Measurements from ENCODE around the gene VPS13D.

The VPS13D gene

DNA sequence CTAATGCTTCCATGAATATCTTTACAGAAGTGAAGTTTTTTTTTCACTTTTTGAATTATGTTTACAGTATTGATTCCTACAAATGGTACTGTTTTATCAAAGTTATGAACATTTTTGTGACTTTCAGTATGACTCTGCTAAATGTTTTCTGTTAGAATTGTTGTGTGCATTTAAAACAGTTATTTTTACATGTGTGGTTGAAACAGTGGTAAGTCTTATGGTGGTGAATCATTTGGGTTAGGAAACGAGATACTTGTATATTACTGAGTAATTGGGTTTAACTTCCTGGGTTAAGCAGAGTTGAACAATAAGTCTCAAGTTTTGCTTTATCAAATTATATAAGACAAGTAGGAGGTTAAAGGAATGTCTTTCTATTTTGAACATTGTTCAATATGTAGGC is 66.8 kb downstream of the VPS13D start:
- Histone ChIP-seq H3K27ac (ENCODE audit: low read depth, low read length) (no peak overlapping the region), H4K8ac (ENCODE audit: low read depth, low read length) (no peak overlapping the region), H4K5ac (ENCODE audit: low read length) (no peak overlapping the region), H3K4me3 (ENCODE audit: low read length) (no peak overlapping the region), H2BK120ac (ENCODE audit: low read depth, low read length) (no peak overlapping the region), H3K23ac (ENCODE audit: low read length) (no peak overlapping the region), H2BK5ac (ENCODE audit: low read length) (no peak overlapping the region), H3K18ac (ENCODE audit: low read length) (no peak overlapping the region), H3K27me3 (ENCODE audit: insufficient read depth, low read length, poor library complexity) (no peaks in the 10 kb centered on the region), H3K79me1 (ENCODE audit: low read length) (no peaks in the 10 kb centered on the region), H2BK15ac (replicated peaks; ENCODE audit: low read depth) (no peak overlapping the region), H3K79me2 (ENCODE audit: control insufficient read depth, insufficient read depth, low read length) (no peaks in the 10 kb centered on the region), H3K4me1 (ENCODE audit: control insufficient read depth, low read depth, low read length) (no peaks in the 10 kb centered on the region), H3K36me3 (ENCODE audit: control insufficient read depth, insufficient read depth, low read length) (no peaks in the 10 kb centered on the region), H2AK5ac (ENCODE audit: low read length) (no peak overlapping the region), H3K4ac (ENCODE audit: low read depth, low read length) (no peak overlapping the region), H3K9ac (ENCODE audit: low read length) (no peak overlapping the region), H3K56ac (ENCODE audit: low read length) (no peak overlapping the region), H3K4me2 (ENCODE audit: low read length) (no peak overlapping the region)
- no CpG with 5 or more reads among the region's 1 CpG for WGBS (ENCODE audit: extremely low coverage, insufficient coverage, low lambda C conversion rate)
- DNase-seq: no peak

DNA sequence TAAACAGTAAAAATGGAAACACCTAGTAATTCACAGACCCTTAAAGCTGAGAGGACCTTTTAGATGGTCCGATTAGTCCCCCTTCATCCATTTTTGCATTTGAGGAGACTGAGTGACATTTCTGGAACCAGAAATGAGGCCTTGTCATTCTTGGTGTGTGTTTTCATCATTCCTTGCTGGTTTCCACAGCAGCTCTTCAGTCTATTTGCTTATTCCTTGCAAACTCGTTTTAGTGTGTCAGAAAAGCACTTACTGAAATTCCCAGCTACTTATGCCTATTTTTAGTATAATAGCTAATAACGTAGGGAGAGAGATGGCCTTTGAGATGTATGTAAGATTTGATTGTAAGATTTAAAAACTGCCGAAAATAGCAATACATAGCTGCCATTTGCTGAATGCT is 70.9 kb downstream of the VPS13D start:
- Histone ChIP-seq H2BK5ac (ENCODE audit: low read length) (no peak overlapping the region), H3K27ac (ENCODE audit: low read depth, low read length) (no peak overlapping the region), H3K18ac (ENCODE audit: low read length) (no peak overlapping the region), H3K56ac (ENCODE audit: low read length) (no peak overlapping the region), H3K4me1 (ENCODE audit: control insufficient read depth, low read depth, low read length) (no peaks in the 10 kb centered on the region), H2AK5ac (ENCODE audit: low read length) (no peak overlapping the region), H3K4me2 (ENCODE audit: low read length) (no peak overlapping the region), H3K36me3 (ENCODE audit: control insufficient read depth, insufficient read depth, low read length) (no peaks in the 10 kb centered on the region), H3K4ac (ENCODE audit: low read depth, low read length) (no peak overlapping the region), H3K79me1 (ENCODE audit: low read length) (no peaks in the 10 kb centered on the region), H3K79me2 (ENCODE audit: control insufficient read depth, insufficient read depth, low read length) (no peaks in the 10 kb centered on the region), H4K5ac (ENCODE audit: low read length) (no peak overlapping the region), H4K8ac (ENCODE audit: low read depth, low read length) (no peak overlapping the region), H3K27me3 (ENCODE audit: insufficient read depth, low read length, poor library complexity) (no peaks in the 10 kb centered on the region), H2BK15ac (replicated peaks; ENCODE audit: low read depth) (no peak overlapping the region), H2BK120ac (ENCODE audit: low read depth, low read length) (no peak overlapping the region), H3K23ac (ENCODE audit: low read length) (no peak overlapping the region), H3K4me3 (ENCODE audit: low read length) (no peak overlapping the region), H3K9ac (ENCODE audit: low read length) (no peak overlapping the region)
- WGBS (ENCODE audit: extremely low coverage, insufficient coverage, low lambda C conversion rate): no CpG with 5 or more reads among the region's 4 CpGs
- DNase-seq: no peak

GRCh38 chr1:12301518-12302237 is 71.8 kb downstream of the VPS13D start:
- Histone ChIP-seq H4K8ac (ENCODE audit: low read depth, low read length) (no peak overlapping the region), H2BK15ac (replicated peaks; ENCODE audit: low read depth) (no peak overlapping the region), H3K23ac (ENCODE audit: low read length) (no peak overlapping the region), H3K9ac (ENCODE audit: low read length) (no peak overlapping the region), H3K4me1 (ENCODE audit: control insufficient read depth, low read depth, low read length) (no peaks in the 10 kb centered on the region), H2BK120ac (ENCODE audit: low read depth, low read length) (no peak overlapping the region), H3K79me1 (ENCODE audit: low read length) (no peaks in the 10 kb centered on the region), H3K79me2 (ENCODE audit: control insufficient read depth, insufficient read depth, low read length) (no peaks in the 10 kb centered on the region), H3K4me2 (ENCODE audit: low read length) (no peak overlapping the region), H3K56ac (ENCODE audit: low read length) (no peak overlapping the region), H3K27me3 (ENCODE audit: insufficient read depth, low read length, poor library complexity) (no peaks in the 10 kb centered on the region), H3K18ac (ENCODE audit: low read length) (no peak overlapping the region), H3K36me3 (ENCODE audit: control insufficient read depth, insufficient read depth, low read length) (no peaks in the 10 kb centered on the region), H2BK5ac (ENCODE audit: low read length) (no peak overlapping the region), H3K4ac (ENCODE audit: low read depth, low read length) (no peak overlapping the region), H3K27ac (ENCODE audit: low read depth, low read length) (no peak overlapping the region), H2AK5ac (ENCODE audit: low read length) (no peak overlapping the region), H3K4me3 (ENCODE audit: low read length) (no peak overlapping the region), H4K5ac (ENCODE audit: low read length) (no peak overlapping the region)
- DNase-seq: no peak
- no CpG with 5 or more reads among the region's 8 CpGs for WGBS (ENCODE audit: extremely low coverage, insufficient coverage, low lambda C conversion rate)

GRCh38 chr1:12302798-12303447 is 73.1 kb downstream of the VPS13D start:
- no peak overlapping the region for H3K18ac ChIP-seq (ENCODE audit: low read length)
- no peak overlapping the region for H3K4me2 ChIP-seq (ENCODE audit: low read length)
- no peak overlapping the region for H2BK15ac ChIP-seq (replicated peaks; ENCODE audit: low read depth)
- H2BK120ac ChIP-seq (ENCODE audit: low read depth, low read length): no peak overlapping the region
- no peak overlapping the region for H3K4me3 ChIP-seq (ENCODE audit: low read length)
- no peak for DNase-seq
- no peak overlapping the region for H3K4ac ChIP-seq (ENCODE audit: low read depth, low read length)
- no peak overlapping the region for H3K27ac ChIP-seq (ENCODE audit: low read depth, low read length)
- H3K27me3 ChIP-seq (ENCODE audit: insufficient read depth, low read length, poor library complexity): no peaks in the 10 kb centered on the region
- no CpG with 5 or more reads among the region's 2 CpGs for WGBS (ENCODE audit: extremely low coverage, insufficient coverage, low lambda C conversion rate)
- no peak overlapping the region for H2BK5ac ChIP-seq (ENCODE audit: low read length)
- no peaks in the 10 kb centered on the region for H3K79me2 ChIP-seq (ENCODE audit: control insufficient read depth, insufficient read depth, low read length)
- H4K5ac ChIP-seq (ENCODE audit: low read length): no peak overlapping the region
- H3K56ac ChIP-seq (ENCODE audit: low read length): no peak overlapping the region
- no peaks in the 10 kb centered on the region for H3K36me3 ChIP-seq (ENCODE audit: control insufficient read depth, insufficient read depth, low read length)
- H3K23ac ChIP-seq (ENCODE audit: low read length): no peak overlapping the region
- no peak overlapping the region for H4K8ac ChIP-seq (ENCODE audit: low read depth, low read length)
- H2AK5ac ChIP-seq (ENCODE audit: low read length): no peak overlapping the region
- H3K4me1 ChIP-seq (ENCODE audit: control insufficient read depth, low read depth, low read length): no peaks in the 10 kb centered on the region
- H3K79me1 ChIP-seq (ENCODE audit: low read length): no peaks in the 10 kb centered on the region
- H3K9ac ChIP-seq (ENCODE audit: low read length): no peak overlapping the region

- no peaks in the 10 kb centered on the region for H3K36me3 ChIP-seq (ENCODE audit: control insufficient read depth, insufficient read depth, low read length)
- H3K56ac ChIP-seq (ENCODE audit: low read length): no peak overlapping the region
- WGBS (ENCODE audit: extremely low coverage, insufficient coverage, low lambda C conversion rate): no CpG with 5 or more reads among the region's 8 CpGs
Measured at GRCh38 chr1:12305377-12305776, 75.5 kb downstream of the VPS13D start.

More at GRCh38 chr1:12305377-12305776, 75.5 kb downstream of the VPS13D start:
- H3K9ac ChIP-seq (ENCODE audit: low read length): no peak overlapping the region
- no peaks in the 10 kb centered on the region for H3K79me2 ChIP-seq (ENCODE audit: control insufficient read depth, insufficient read depth, low read length)
- H3K18ac ChIP-seq (ENCODE audit: low read length): no peak overlapping the region
- no peak overlapping the region for H3K23ac ChIP-seq (ENCODE audit: low read length)
- H3K27ac ChIP-seq (ENCODE audit: low read depth, low read length): no peak overlapping the region
- no peak overlapping the region for H3K4me3 ChIP-seq (ENCODE audit: low read length)
- no peak overlapping the region for H2BK120ac ChIP-seq (ENCODE audit: low read depth, low read length)
- no peak overlapping the region for H3K4me2 ChIP-seq (ENCODE audit: low read length)
- H4K8ac ChIP-seq (ENCODE audit: low read depth, low read length): no peak overlapping the region
- DNase-seq: no peak
- H3K4ac ChIP-seq (ENCODE audit: low read depth, low read length): no peak overlapping the region
- H2BK15ac ChIP-seq (replicated peaks; ENCODE audit: low read depth): no peak overlapping the region
- H3K27me3 ChIP-seq (ENCODE audit: insufficient read depth, low read length, poor library complexity): no peaks in the 10 kb centered on the region
- H2AK5ac ChIP-seq (ENCODE audit: low read length): no peak overlapping the region
- no peak overlapping the region for H2BK5ac ChIP-seq (ENCODE audit: low read length)
- H3K79me1 ChIP-seq (ENCODE audit: low read length): no peaks in the 10 kb centered on the region
- H4K5ac ChIP-seq (ENCODE audit: low read length): no peak overlapping the region
- no peaks in the 10 kb centered on the region for H3K4me1 ChIP-seq (ENCODE audit: control insufficient read depth, low read depth, low read length)
